H1 (cell line): ENCODE data around the gene NPAT.

Source experiments
- CHD2 ChIP-seq: IDR thresholded peaks from 2 replicates; pipeline ENCODE4 v1.6.1; 2012; ENCODE audit warnings: low read length, improper control_type of control experiment
- CREB1 ChIP-seq: IDR thresholded peaks from 2 replicates; pipeline ENCODE4 v1.6.1; 2012; ENCODE audit warnings: inconsistent platforms
- EGR1 ChIP-seq: IDR thresholded peaks from 2 replicates; pipeline ENCODE4 v1.6.1; 2011; ENCODE audit warnings: low read depth, low read length, borderline replicate concordance
- EZH2 ChIP-seq: fragments of 200-600 bp; sonication (generic); IDR thresholded peaks from 2 replicates; pipeline ENCODE4 v1.7.1; 2012; ENCODE audit warnings: low read depth, mild to moderate bottlenecking, moderate library complexity, low read length, inconsistent platforms; ENCODE audit not compliant: severe bottlenecking

GRCh38 chr11:108177570-108177969 is 44.9 kb downstream of the NPAT start:
- TF ChIP-seq EZH2 (no peak), CREB1 (no peak), CHD2 (no peak), EGR1 (no peak)
